ENCODE measurements around the gene ID3. TPM values are rescaled to one million over a fixed set of nuclear protein-coding genes. Genes with fewer than 3 reads are reported as not detected.

Gene ID3
- total and polyA plus RNA-seq, 9 of the 15 experiments (the other 6 are each of a cell fraction or from before 2014, with no cell fraction given), result 6.8 to 59.8 (median 23.5) TPM

GRCh38 chr1:23539698-23540266 is 19.5 kb downstream of the ID3 start (continued):
- TF ChIP-seq MGA (IDR thresholded peaks at IDR 0.05) (peak; percentile 68), SMAD3 (CRISPR knock-in tag; conservative IDR thresholded peaks at IDR 0.05) (0 out of 2 replicates have a peak, but pooled peaks have one; percentile 43), HOXB6 (CRISPR knock-in tag; IDR thresholded peaks at IDR 0.05; ENCODE audit: borderline replicate concordance) (no peak), RREB1 (CRISPR knock-in tag; IDR thresholded peaks at IDR 0.05) (peak; percentile 55; the same call in 1 of the 2 replicates), ZNF408 (CRISPR knock-in tag; IDR thresholded peaks at IDR 0.05; ENCODE audit: low read depth) (no peak), NR2C2 (CRISPR knock-in tag; IDR thresholded peaks at IDR 0.05) (peak; percentile 89), NR2C2 (tag; IDR thresholded peaks at IDR 0.05) (peak; percentile 92)
